Measurements from ENCODE around the gene PICK1. TPM values are rescaled to one million over a fixed set of nuclear protein-coding genes. Genes with fewer than 3 reads are reported as not detected.

The PICK1 gene
- total RNA-seq, 1 donor from 2014 or later: 21.1 TPM

DNA sequence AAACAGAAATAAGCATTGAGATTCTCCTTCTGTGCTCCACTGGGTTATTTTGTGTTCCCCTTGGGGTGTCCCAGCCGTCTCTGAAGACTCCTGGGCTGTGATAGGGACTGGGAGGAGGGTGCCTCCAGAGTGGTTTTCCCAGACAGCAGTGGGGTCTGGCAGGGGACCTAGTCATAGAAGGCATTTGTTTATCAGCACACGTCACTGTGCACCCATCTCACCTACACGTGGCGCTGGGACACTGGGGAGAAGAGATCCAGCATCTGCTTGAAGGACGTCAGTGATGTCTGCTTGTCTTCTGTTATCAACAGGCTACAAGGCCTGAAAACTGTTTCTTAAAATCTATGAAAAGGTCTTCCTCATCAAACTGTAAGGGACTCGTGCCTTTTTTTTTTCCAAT, 34.2 kb upstream of the PICK1 start:
- no peak for DNase-seq (ENCODE audit: extremely low spot score in 2 of 2)
- Histone ChIP-seq H3K27ac (no peak overlapping the region), H3K9me3 (no peaks in the 10 kb centered on the region), H3K4me3 (no peak overlapping the region), H3K27me3 (no peaks in the 10 kb centered on the region), H3K4me1 (peaks cover 5% of the 10 kb centered on the region), H3K36me3 (no peaks in the 10 kb centered on the region)
- TF ChIP-seq POLR2AphosphoS5 (IDR thresholded peaks at IDR 0.05; ENCODE audit: insufficient read depth in 1 of 2, low read depth in 1 of 2) (no peak), POLR2A (IDR thresholded peaks at IDR 0.05) (no peak), CTCF (IDR thresholded peaks at IDR 0.05) (no peak)
- intact Hi-C loops (cut with DNase I): no loop called here

GRCh38 chr22:38025514-38025913, 31.7 kb upstream of the PICK1 start:
- Histone ChIP-seq H3K4me3 (no peak overlapping the region), H3K36me3 (no peaks in the 10 kb centered on the region), H3K4me1 (peaks cover 6% of the 10 kb centered on the region), H3K27me3 (no peaks in the 10 kb centered on the region), H3K27ac (no peak overlapping the region), H3K9me3 (no peaks in the 10 kb centered on the region)
- intact Hi-C loops (cut with DNase I): no loop called here
- DNase-seq (ENCODE audit: extremely low spot score in 2 of 2): no peak
- TF ChIP-seq POLR2A (IDR thresholded peaks at IDR 0.05) (no peak), POLR2AphosphoS5 (IDR thresholded peaks at IDR 0.05; ENCODE audit: insufficient read depth in 1 of 2, low read depth in 1 of 2) (no peak), CTCF (IDR thresholded peaks at IDR 0.05) (no peak)

GRCh38 chr22:38026130-38027111, 30.8 kb upstream of the PICK1 start:
- Histone ChIP-seq H3K36me3 (no peaks in the 10 kb centered on the region), H3K4me3 (no peak overlapping the region), H3K27me3 (no peaks in the 10 kb centered on the region), H3K4me1 (peaks cover 12% of the 10 kb centered on the region), H3K27ac (no peak overlapping the region), H3K9me3 (no peaks in the 10 kb centered on the region)
- TF ChIP-seq CTCF (IDR thresholded peaks at IDR 0.05) (no peak), POLR2A (IDR thresholded peaks at IDR 0.05) (no peak), POLR2AphosphoS5 (IDR thresholded peaks at IDR 0.05; ENCODE audit: insufficient read depth in 1 of 2, low read depth in 1 of 2) (no peak)
- no peak for DNase-seq (ENCODE audit: extremely low spot score in 2 of 2)
- intact Hi-C loops (cut with DNase I): no loop called here

- no peak overlapping the region for H3K4me3 ChIP-seq
- no peak for DNase-seq (ENCODE audit: extremely low spot score in 2 of 2)
- H3K27me3 ChIP-seq: no peaks in the 10 kb centered on the region
- H3K9me3 ChIP-seq: no peaks in the 10 kb centered on the region
- H3K4me1 ChIP-seq: peaks cover 12% of the 10 kb centered on the region
- no peak overlapping the region for H3K27ac ChIP-seq
- TF ChIP-seq POLR2A (IDR thresholded peaks at IDR 0.05) (no peak), POLR2AphosphoS5 (IDR thresholded peaks at IDR 0.05; ENCODE audit: insufficient read depth in 1 of 2, low read depth in 1 of 2) (no peak), CTCF (IDR thresholded peaks at IDR 0.05) (no peak)
- H3K36me3 ChIP-seq: no peaks in the 10 kb centered on the region
- intact Hi-C loops (cut with DNase I): no loop called here
Measured at GRCh38 chr22:38027487-38027886, 29.7 kb upstream of the PICK1 start.

All from vagina (tissue), 2 donors.